MCF 10A (cell line): ENCODE measurements around the gene MAGI1. TPM values are rescaled to one million over a fixed set of nuclear protein-coding genes. Genes with fewer than 3 reads are reported as not detected.

Experiments used
- BruUV-seq: library from RNA; stranded (reverse); fragments of 400-500 nt; replicated peaks from 2 replicates; lab custom pipeline; 2021; lab: Mats Ljungman, UMichigan
- CTCF ChIA-PET: fragments of 300-600 bp; sonication (Branson Sonifier 250); formaldehyde crosslinking; extraction: SDS; loops from one replicate; lab custom pipeline; 2021; ENCODE audit warnings: antibody characterized with exemption, inconsistent platforms; lab: Yijun Ruan, JAX
- POLR2A ChIA-PET: fragments of 300-600, 350-650 bp; sonication (Branson Sonifier 250); formaldehyde crosslinking; extraction: SDS; loops from one replicate; lab custom pipeline; 2020; ENCODE audit warnings: antibody characterized with exemption, inconsistent platforms; lab: Yijun Ruan, JAX
- DNase-seq: peaks from one replicate; pipeline ENCODE4 v3.0.0-alpha.2; 2018; ENCODE audit not compliant: unreplicated experiment
- H3K27ac Mint-ChIP-seq: one replicate; pipeline ENCODE4 v1.8.0; 2022; ENCODE audit warnings: mild to moderate bottlenecking, low read depth, mixed read lengths; ENCODE audit not compliant: unreplicated experiment
- H3K27me3 Mint-ChIP-seq: one replicate; pipeline ENCODE4 v1.8.0; 2022; ENCODE audit warnings: mixed read lengths; ENCODE audit not compliant: insufficient read depth, unreplicated experiment
- H3K36me3 Mint-ChIP-seq: one replicate; pipeline ENCODE4 v1.8.0; 2022; ENCODE audit warnings: mild to moderate bottlenecking, moderate library complexity, mixed read lengths; ENCODE audit not compliant: insufficient read depth, unreplicated experiment
- H3K4me1 Mint-ChIP-seq: one replicate; pipeline ENCODE4 v1.8.0; 2022; ENCODE audit warnings: mixed read lengths; ENCODE audit not compliant: insufficient read depth, unreplicated experiment
- H3K4me3 Mint-ChIP-seq: one replicate; pipeline ENCODE4 v1.8.0; 2022; ENCODE audit warnings: mild to moderate bottlenecking, moderate library complexity, mixed read lengths; ENCODE audit not compliant: unreplicated experiment
- H3K9me3 Mint-ChIP-seq: one replicate; pipeline ENCODE4 v1.8.0; 2022; ENCODE audit warnings: mixed read lengths; ENCODE audit not compliant: unreplicated experiment
- CTCF ChIP-seq: fragments of 200-600 bp; IDR thresholded peaks from one replicate; pipeline ENCODE4 v1.8.0; 2022; ENCODE audit warnings: antibody characterized with exemption, mild to moderate bottlenecking; ENCODE audit not compliant: unreplicated experiment
- intact Hi-C: fragments of 100-400 bp; cut with micrococcal nuclease; formaldehyde crosslinking; loops from 2 replicates; pipeline ENCODE4 v1.14.1; 2022
- total RNA-seq: library from RNA; stranded (reverse); gene quantifications from 2 replicates; pipeline ENCODE4 v1.2.3, GENCODE V29; 2022

Gene MAGI1
- total RNA-seq, 1 experiment from 2014 or later: 6.2 TPM

GRCh38 chr3:65793495-65794200 is 245.1 kb downstream of the MAGI1 start:
- DNase-seq: no peak
- ChIA-PET CTCF (interaction anchor here (0.6 to 2.7 kb wide), 4 partner anchors 12 to 346 kb away, joined by 3 to 11 read pairs (median 3); no protein-coding TSS in a partner anchor), POLR2A (no interaction called here)
- no peak overlapping the region for H3K27ac Mint-ChIP-seq
- no peaks in the 10 kb centered on the region for H3K27me3 Mint-ChIP-seq
- H3K36me3 Mint-ChIP-seq: peaks cover 6% of the 10 kb centered on the region
- TF ChIP-seq CTCF: no peak
- H3K9me3 Mint-ChIP-seq: no peaks in the 10 kb centered on the region
- peaks cover 9% of the 10 kb centered on the region for H3K4me1 Mint-ChIP-seq
- intact Hi-C loops: no loop called here
- BruUV-seq: no TSS peak
- H3K4me3 Mint-ChIP-seq: no peak overlapping the region

- Mint-ChIP-seq H3K27me3 (no peaks in the 10 kb centered on the region), H3K9me3 (no peaks in the 10 kb centered on the region), H3K27ac (no peak overlapping the region), H3K36me3 (no peaks in the 10 kb centered on the region), H3K4me1 (peaks cover under 1% of the 10 kb centered on the region), H3K4me3 (no peak overlapping the region)
- no TSS peak for BruUV-seq
- intact Hi-C loops: no loop called here
- no peak for DNase-seq
- CTCF ChIA-PET: interaction anchor here (0.6 to 4.1 kb wide), 6 partner anchors 101 to 532 kb away, joined by 3 to 27 read pairs (median 4); no protein-coding TSS in a partner anchor
- no peak for TF ChIP-seq CTCF
- POLR2A ChIA-PET: interaction anchor here (0.6 kb wide), 1 partner anchor 1023 kb away, joined by 3 read pairs; no protein-coding TSS in a partner anchor
Measured at GRCh38 chr3:65788461-65788860, 250.3 kb downstream of the MAGI1 start.

GRCh38 chr3:65787827-65788226 is 250.9 kb downstream of the MAGI1 start:
- POLR2A ChIA-PET: no interaction called here
- no TSS peak for BruUV-seq
- Mint-ChIP-seq H3K4me1 (no peaks in the 10 kb centered on the region), H3K27ac (no peak overlapping the region), H3K9me3 (no peaks in the 10 kb centered on the region), H3K4me3 (no peak overlapping the region), H3K36me3 (no peaks in the 10 kb centered on the region), H3K27me3 (no peaks in the 10 kb centered on the region)
- no peak for TF ChIP-seq CTCF
- intact Hi-C loops: no loop called here
- no peak for DNase-seq
- CTCF ChIA-PET: interaction anchor here (0.6 to 4.1 kb wide), 3 partner anchors 11 to 1873 kb away, joined by 4 to 27 read pairs (median 4); no protein-coding TSS in a partner anchor

GRCh38 chr3:65787340-65787739 is 251.4 kb downstream of the MAGI1 start:
- no TSS peak for BruUV-seq
- Mint-ChIP-seq H3K4me1 (no peaks in the 10 kb centered on the region), H3K4me3 (no peak overlapping the region), H3K36me3 (no peaks in the 10 kb centered on the region), H3K27me3 (no peaks in the 10 kb centered on the region), H3K9me3 (no peaks in the 10 kb centered on the region), H3K27ac (no peak overlapping the region)
- intact Hi-C loops: no loop called here
- ChIA-PET CTCF (interaction anchor here (0.6 to 4.1 kb wide), 6 partner anchors 9 to 783 kb away, joined by 3 to 27 read pairs (median 4); no protein-coding TSS in a partner anchor), POLR2A (no interaction called here)
- TF ChIP-seq CTCF: no peak
- no peak for DNase-seq
